ENCODE measurements around the gene ZNF43.

DNA sequence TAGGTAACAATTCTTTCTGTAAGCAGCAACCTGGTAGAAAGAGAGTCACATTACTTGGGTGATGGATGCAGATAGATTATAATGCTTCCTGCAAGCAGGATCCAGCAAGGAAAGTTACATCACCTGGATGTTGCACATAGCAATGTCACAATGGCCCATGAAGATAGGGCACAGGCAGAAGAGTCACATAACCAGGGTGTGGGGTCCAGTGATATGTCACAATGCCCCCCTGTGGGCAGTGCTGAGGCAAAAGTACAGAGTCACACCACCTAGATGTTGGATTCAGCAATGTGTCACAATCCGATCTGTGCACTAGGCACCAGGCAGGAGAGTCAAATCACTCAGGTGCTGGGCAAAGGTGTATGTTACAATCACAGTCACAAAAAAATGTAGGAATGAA lies 4.0 kb upstream of the ZNF43 start:
- no peak for TF ChIP-seq CTCF (IDR thresholded peaks at IDR 0.05)
- TF ChIP-seq POLR2A (IDR thresholded peaks at IDR 0.05) = no peak

Measured in gastroesophageal sphincter (tissue), 3 donors.